ENCODE data around the gene PPFIBP1.

- TF ChIP-seq CTCF (IDR thresholded peaks at IDR 0.05) = no peak
- no peak for TF ChIP-seq POLR2A (IDR thresholded peaks at IDR 0.05)
These were observed 71.2 kb downstream of the PPFIBP1 start for GRCh38 chr12:27595231-27595642.
